PC-3 (cell line): ENCODE data around the gene TUBB1.

Experiments used
- CTCF ChIP-seq: fragments of 300-600 bp; sonication (generic); conservative IDR thresholded peaks from 2 replicates; pipeline ENCODE4 v1.5.1; 2017; ENCODE audit warnings: antibody characterized with exemption, low read depth, mild to moderate bottlenecking, low read length
- EZH2 ChIP-seq: fragments of 300-600 bp; sonication (generic); IDR thresholded peaks from one replicate; pipeline ENCODE4 v1.6.1; 2017; ENCODE audit warnings: antibody characterized with exemption, mild to moderate bottlenecking, low read length; ENCODE audit not compliant: unreplicated experiment

GRCh38 chr20:59048681-59049030 is 29.4 kb downstream of the TUBB1 start:
- TF ChIP-seq EZH2 (no peak), CTCF (no peak)
